ENCODE measurements around the gene ADCY1.

- TF ChIP-seq CTCF (IDR thresholded peaks at IDR 0.05; ENCODE audit: low read depth, low read length, missing input control) (no peak), SP1 (IDR thresholded peaks at IDR 0.05) (no peak), YY1 (IDR thresholded peaks at IDR 0.05) (no peak), RAD21 (IDR thresholded peaks at IDR 0.05) (peak in 1 of 2 donors; percentile 33), ATF3 (IDR thresholded peaks at IDR 0.05) (no peak), REST (IDR thresholded peaks at IDR 0.05) (no peak)
Measured at GRCh38 chr7:45687721-45688120, 113.6 kb downstream of the ADCY1 start.

All from liver (tissue), 3 donors.